Endodermal cell (in vitro differentiated cells): ENCODE measurements around the gene GAL3ST2. TPM values are rescaled to one million over a fixed set of nuclear protein-coding genes. Genes with fewer than 3 reads are reported as not detected.
"Not testable (repeated sequence)": the region's sequence is repeated elsewhere in the genome, so short reads cannot be mapped to it uniquely, and the experiment has no call there.

Source experiments
- DNase-seq: peaks from one replicate; pipeline ENCODE4 v3.0.0-alpha.2; 2017
- H3K27ac ChIP-seq: 2 replicates; pipeline ENCODE4 v1.5.1; 2013; ENCODE audit warnings: mild to moderate bottlenecking, low read depth, low read length, moderate library complexity
- H3K27me3 ChIP-seq: 2 replicates; pipeline ENCODE4 v1.6.1; 2013; ENCODE audit warnings: mild to moderate bottlenecking, low read length, moderate library complexity; ENCODE audit not compliant: insufficient read depth, control insufficient read depth, poor library complexity, severe bottlenecking
- H3K36me3 ChIP-seq: 2 replicates; pipeline ENCODE4 v1.7.0; 2013; ENCODE audit warnings: mild to moderate bottlenecking, low read length, moderate library complexity; ENCODE audit not compliant: control insufficient read depth, insufficient read depth
- H3K4me1 ChIP-seq: one replicate; pipeline ENCODE4 v1.7.0; 2013; ENCODE audit warnings: low read length; ENCODE audit not compliant: control insufficient read depth, insufficient read depth
- H3K4me3 ChIP-seq: 2 replicates; pipeline ENCODE4 v1.5.1; 2013; ENCODE audit warnings: mild to moderate bottlenecking, low read length, moderate library complexity
- H3K9ac ChIP-seq: 2 replicates; pipeline ENCODE4 v1.6.1; 2013; ENCODE audit warnings: mild to moderate bottlenecking, low read length, moderate library complexity; ENCODE audit not compliant: poor library complexity, severe bottlenecking; ENCODE audit errors: extremely low read depth
- H3K9me3 ChIP-seq: 2 replicates; pipeline ENCODE4 v1.6.1; 2013; ENCODE audit warnings: mild to moderate bottlenecking, low read length, moderate library complexity; ENCODE audit not compliant: control insufficient read depth
- H3K27ac Mint-ChIP-seq: 2 replicates; pipeline ENCODE4 v1.8.0; 2020; ENCODE audit warnings: mixed read lengths
- H3K27me3 Mint-ChIP-seq: 2 replicates; pipeline ENCODE4 v1.8.0; 2021; ENCODE audit warnings: mild to moderate bottlenecking, mixed read lengths; ENCODE audit not compliant: insufficient read depth
- H3K36me3 Mint-ChIP-seq: 2 replicates; pipeline ENCODE4 v1.8.0; 2020; ENCODE audit warnings: low read depth, mixed read lengths
- H3K4me1 Mint-ChIP-seq: 2 replicates; pipeline ENCODE4 v1.8.0; 2020; ENCODE audit warnings: mixed read lengths
- H3K4me3 Mint-ChIP-seq: 2 replicates; pipeline ENCODE4 v1.8.0; 2020; ENCODE audit warnings: mild to moderate bottlenecking, moderate library complexity, mixed read lengths
- H3K9me3 Mint-ChIP-seq: 2 replicates; pipeline ENCODE4 v1.8.0; 2020; ENCODE audit warnings: mild to moderate bottlenecking, mixed read lengths
- WGBS, 2 experiments: methylation state at CpG; one replicate each; pipeline versions ENCODE4 v1.1.5 to v1.1.7; 2013; ENCODE audit warnings: missing lambda C conversion rate in 2 of 2, mixed read lengths in 1 of 2; ENCODE audit not compliant: insufficient coverage in 1 of 2, insufficient read length in 1 of 2; 5-methylcytosine and 5-hydroxymethylcytosine counted together
- total RNA-seq, 2 donors: library from RNA; stranded (reverse); fragmentation: NEBNext Ultra II Directional in 1 of 2; extraction: Animal tissue kit (Norgen Biotek cat#: 25700) in 1 of 2; gene quantifications; 2 replicates in 1 of 2; 3 replicates in 1 of 2; pipeline ENCODE4 v1.2.1, GENCODE V29; 2021
- TF ChIP-seq, protein P1 (sequence below): fragments of 200-600 bp; sonication (generic); conservative IDR thresholded peaks from 2 replicates; pipeline ENCODE4 v1.5.0; 2021; ENCODE audit warnings: antibody characterized with exemption, mild to moderate bottlenecking

Gene GAL3ST2
- total RNA-seq, 2 donors from 2014 or later: 0.57 to 0.91 TPM

DNA sequence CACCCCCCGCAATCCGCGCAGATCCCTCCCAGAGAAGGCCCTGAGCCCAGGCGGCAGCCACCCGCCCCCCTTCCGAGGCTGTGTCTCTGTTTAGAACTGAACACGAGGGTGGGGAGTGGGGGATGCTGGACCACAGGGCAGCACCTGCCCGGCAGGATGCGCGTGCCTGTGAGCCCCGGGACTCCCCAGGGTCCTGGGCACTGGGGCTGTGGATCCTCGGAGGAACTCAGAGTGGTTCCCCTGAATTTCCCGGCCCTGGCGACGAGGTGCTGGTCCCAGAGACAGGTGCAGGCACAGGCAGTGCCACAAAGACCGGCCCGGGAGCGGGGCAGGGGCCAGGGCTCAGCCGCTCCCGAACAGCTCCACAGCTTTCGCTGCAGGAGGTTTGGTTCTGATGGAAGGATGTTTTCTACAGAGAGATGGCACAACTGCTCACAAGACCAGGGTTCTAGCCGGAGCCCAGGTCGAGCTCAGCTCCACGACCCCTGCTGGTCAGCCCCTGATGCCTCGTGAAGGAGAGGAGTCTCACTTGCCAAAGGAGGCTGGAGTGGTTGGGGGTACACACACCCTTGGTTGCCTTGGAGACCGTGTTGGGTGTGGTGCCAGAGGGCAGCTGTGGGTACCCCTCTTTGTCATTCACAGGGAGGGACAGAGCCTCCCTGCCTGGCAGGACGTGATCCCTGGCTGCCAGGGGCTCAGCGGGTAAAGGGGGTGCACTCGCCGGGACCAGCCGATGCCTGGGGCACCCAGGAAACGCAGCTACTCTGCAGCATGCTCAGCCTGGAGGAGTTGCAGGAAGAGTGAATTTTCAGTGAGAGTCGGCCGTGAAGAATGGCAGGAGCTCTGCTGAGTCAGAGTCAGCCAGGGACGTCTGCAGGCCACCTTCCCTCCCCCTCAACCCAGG, 28.0 kb downstream of the GAL3ST2 start:
- WGBS, 2 experiments: 37 to 46% methylated on average over 11 to 34 of the region's 35 CpGs
- peak; percentile 76 for DNase-seq
- Histone ChIP-seq H3K36me3 (no peaks in the 10 kb centered on the region), H3K9ac (no peak overlapping the region), H3K27ac (no peak overlapping the region), H3K4me3 (no peak overlapping the region), H3K4me1 (peaks cover 10% of the 10 kb centered on the region), H3K9me3 (no peaks in the 10 kb centered on the region), H3K27me3 (peaks cover 23% of the 10 kb centered on the region)
- Mint-ChIP-seq H3K36me3 (no peaks in the 10 kb centered on the region), H3K4me3 (peak overlapping the region; percentile 23), H3K27me3 (peaks cover 8% of the 10 kb centered on the region), H3K9me3 (no peaks in the 10 kb centered on the region), H3K4me1 (peaks cover 8% of the 10 kb centered on the region), H3K27ac (no peak overlapping the region)
- TF ChIP-seq, protein P1, sequence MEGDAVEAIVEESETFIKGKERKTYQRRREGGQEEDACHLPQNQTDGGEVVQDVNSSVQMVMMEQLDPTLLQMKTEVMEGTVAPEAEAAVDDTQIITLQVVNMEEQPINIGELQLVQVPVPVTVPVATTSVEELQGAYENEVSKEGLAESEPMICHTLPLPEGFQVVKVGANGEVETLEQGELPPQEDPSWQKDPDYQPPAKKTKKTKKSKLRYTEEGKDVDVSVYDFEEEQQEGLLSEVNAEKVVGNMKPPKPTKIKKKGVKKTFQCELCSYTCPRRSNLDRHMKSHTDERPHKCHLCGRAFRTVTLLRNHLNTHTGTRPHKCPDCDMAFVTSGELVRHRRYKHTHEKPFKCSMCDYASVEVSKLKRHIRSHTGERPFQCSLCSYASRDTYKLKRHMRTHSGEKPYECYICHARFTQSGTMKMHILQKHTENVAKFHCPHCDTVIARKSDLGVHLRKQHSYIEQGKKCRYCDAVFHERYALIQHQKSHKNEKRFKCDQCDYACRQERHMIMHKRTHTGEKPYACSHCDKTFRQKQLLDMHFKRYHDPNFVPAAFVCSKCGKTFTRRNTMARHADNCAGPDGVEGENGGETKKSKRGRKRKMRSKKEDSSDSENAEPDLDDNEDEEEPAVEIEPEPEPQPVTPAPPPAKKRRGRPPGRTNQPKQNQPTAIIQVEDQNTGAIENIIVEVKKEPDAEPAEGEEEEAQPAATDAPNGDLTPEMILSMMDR: peak; percentile 48

DNA sequence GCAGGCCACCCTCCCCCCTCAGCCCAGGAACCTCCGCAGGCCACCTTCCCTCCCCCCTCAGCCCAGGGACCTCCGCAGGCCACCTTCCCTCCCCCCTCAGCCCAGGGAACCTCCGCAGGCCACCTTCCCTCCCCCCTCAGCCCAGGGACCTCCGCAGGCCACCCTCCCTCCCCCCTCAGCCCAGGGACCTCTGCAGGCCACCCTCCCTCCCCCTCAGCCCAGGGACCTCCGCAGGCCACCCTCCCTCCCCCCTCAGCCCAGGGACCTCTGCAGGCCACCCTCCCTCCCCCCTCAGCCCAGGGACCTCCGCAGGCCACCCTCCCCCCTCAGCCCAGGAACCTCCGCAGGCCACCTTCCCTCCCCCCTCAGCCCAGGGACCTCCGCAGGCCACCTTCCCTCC, 29.6 kb downstream of the GAL3ST2 start:
- DNase-seq: peak; percentile 58
- H3K4me1 ChIP-seq, H3K36me3 ChIP-seq, H3K27me3 Mint-ChIP-seq, H3K9me3 ChIP-seq, H3K27ac Mint-ChIP-seq, H3K4me1 Mint-ChIP-seq, H3K4me3 ChIP-seq, H3K4me3 Mint-ChIP-seq, H3K9ac ChIP-seq, H3K27ac ChIP-seq, H3K9me3 Mint-ChIP-seq, H3K36me3 Mint-ChIP-seq: not testable (repeated sequence)
- WGBS, 2 experiments: no CpG with 5 or more reads among the region's 8 CpGs
- H3K27me3 ChIP-seq: peaks cover 23% of the 10 kb centered on the region

DNA sequence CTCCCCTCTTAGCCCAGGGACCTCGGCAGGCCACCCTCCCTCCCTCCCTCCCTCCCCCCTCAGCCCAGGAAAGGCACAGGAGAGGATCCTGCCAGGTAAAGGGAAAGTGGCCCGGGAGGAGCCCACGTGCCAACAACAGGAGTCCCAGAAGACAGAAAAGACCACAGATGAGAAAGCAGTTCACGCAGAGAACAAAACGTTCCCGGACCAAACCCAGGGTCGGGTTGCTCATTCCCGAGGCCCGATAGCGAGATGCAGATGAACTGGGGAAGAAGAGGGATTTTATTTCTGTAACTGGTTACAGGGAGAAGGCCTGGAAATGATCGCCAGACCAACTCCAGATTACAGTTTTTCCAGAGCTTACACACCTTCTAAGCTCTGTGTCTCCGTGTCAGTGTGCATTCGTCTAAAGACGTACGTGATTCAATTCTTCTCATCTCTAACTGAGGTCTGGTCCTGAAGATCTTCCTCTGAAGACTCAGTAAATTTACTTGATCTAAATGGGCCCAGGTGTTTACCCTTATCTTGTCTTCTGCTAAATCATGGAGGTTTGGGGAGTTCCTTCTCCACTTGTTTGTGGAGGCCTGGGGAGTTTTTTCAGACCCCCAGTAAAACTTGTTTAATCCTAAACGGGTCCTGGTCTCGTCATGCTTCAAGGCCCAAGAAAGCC, 31.6 kb downstream of the GAL3ST2 start:
- Histone ChIP-seq H3K9ac (no peak overlapping the region), H3K4me3 (no peak overlapping the region), H3K9me3 (no peaks in the 10 kb centered on the region), H3K36me3 (no peaks in the 10 kb centered on the region), H3K4me1 (peaks cover 10% of the 10 kb centered on the region), H3K27me3 (peaks cover 17% of the 10 kb centered on the region), H3K27ac (peak overlapping the region; percentile 30)
- Mint-ChIP-seq H3K4me3 (no peak overlapping the region), H3K27me3 (peaks cover 7% of the 10 kb centered on the region), H3K4me1 (peaks cover 6% of the 10 kb centered on the region), H3K9me3 (no peaks in the 10 kb centered on the region), H3K36me3 (no peaks in the 10 kb centered on the region), H3K27ac (no peak overlapping the region)
- peak; percentile 66 for DNase-seq
- 58 to 69% methylated on average over 15 to 17 of the region's 17 CpGs for WGBS, 2 experiments
- TF ChIP-seq, protein P1: no peak
